ENCODE results near the gene EDRF1.

DNA sequence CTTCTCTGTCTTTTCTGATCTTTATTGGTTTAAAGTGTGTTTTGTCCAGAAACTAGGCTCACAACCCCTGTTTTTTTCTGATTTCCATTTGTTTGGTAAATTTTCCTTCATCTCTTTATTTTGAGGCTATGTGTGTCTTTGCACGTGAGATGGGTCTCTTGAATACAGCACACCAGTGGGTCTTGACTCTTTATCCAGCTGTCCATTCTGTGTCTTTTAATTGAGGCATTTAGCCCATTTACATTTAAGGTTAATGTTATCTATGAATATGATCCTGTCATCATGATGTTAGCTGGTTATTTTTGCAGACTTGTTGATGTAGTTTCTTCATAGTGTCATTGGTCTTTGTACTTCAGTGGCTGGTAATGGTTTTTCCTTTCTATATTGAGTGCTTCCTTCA is 46.6 kb upstream of the EDRF1 start:
- TF ChIP-seq, protein P1, sequence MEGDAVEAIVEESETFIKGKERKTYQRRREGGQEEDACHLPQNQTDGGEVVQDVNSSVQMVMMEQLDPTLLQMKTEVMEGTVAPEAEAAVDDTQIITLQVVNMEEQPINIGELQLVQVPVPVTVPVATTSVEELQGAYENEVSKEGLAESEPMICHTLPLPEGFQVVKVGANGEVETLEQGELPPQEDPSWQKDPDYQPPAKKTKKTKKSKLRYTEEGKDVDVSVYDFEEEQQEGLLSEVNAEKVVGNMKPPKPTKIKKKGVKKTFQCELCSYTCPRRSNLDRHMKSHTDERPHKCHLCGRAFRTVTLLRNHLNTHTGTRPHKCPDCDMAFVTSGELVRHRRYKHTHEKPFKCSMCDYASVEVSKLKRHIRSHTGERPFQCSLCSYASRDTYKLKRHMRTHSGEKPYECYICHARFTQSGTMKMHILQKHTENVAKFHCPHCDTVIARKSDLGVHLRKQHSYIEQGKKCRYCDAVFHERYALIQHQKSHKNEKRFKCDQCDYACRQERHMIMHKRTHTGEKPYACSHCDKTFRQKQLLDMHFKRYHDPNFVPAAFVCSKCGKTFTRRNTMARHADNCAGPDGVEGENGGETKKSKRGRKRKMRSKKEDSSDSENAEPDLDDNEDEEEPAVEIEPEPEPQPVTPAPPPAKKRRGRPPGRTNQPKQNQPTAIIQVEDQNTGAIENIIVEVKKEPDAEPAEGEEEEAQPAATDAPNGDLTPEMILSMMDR (IDR thresholded peaks at IDR 0.05) = no peak
- no peak for TF ChIP-seq POLR2A (IDR thresholded peaks at IDR 0.05)

Measured in suprapubic skin (tissue), 3 donors.